CD4-positive, alpha-beta T cell treated with Interleukin-1 beta for 1 hour (primary cell): ENCODE results near the gene ITPKB.
A peak's percentile ranks its signal among the peaks of the same experiment; 100 is the strongest.
"Not testable (repeated sequence)": the region's sequence is repeated elsewhere in the genome, so short reads cannot be mapped to it uniquely, and the experiment has no call there.

Experiments
- DNase-seq, 2 donors: peaks; one replicate each; pipeline ENCODE4 v3.0.0-alpha.2; 2020 to 2022

ITPKB gene

GRCh38 chr1:226616636-226617035, 122.4 kb downstream of the ITPKB start:
- no peak for DNase-seq

GRCh38 chr1:226615876-226616275, 123.2 kb downstream of the ITPKB start:
- DNase-seq = no peak

GRCh38 chr1:226611980-226612379, 127.1 kb downstream of the ITPKB start:
- not testable (repeated sequence) for DNase-seq

- DNase-seq = no peak
Measured at GRCh38 chr1:226611301-226611700, 127.8 kb downstream of the ITPKB start.

- no peak for DNase-seq
Measured at GRCh38 chr1:226610671-226611070, 128.4 kb downstream of the ITPKB start.

GRCh38 chr1:226609836-226610455, 129.1 kb downstream of the ITPKB start:
- no peak for DNase-seq

GRCh38 chr1:226608699-226609505, 130.2 kb downstream of the ITPKB start:
- DNase-seq = peak; percentile 66

GRCh38 chr1:226607821-226608220, 131.3 kb downstream of the ITPKB start:
- no peak for DNase-seq

- no peak for DNase-seq
Measured at GRCh38 chr1:226607268-226607660, 131.8 kb downstream of the ITPKB start.

GRCh38 chr1:226606311-226607267, 132.5 kb downstream of the ITPKB start:
- DNase-seq = no peak

GRCh38 chr1:226605318-226605950, 133.6 kb downstream of the ITPKB start:
- DNase-seq = no peak

GRCh38 chr1:226604560-226605317, 134.3 kb downstream of the ITPKB start:
- no peak for DNase-seq

- no peak for DNase-seq
Measured at GRCh38 chr1:226603858-226604559, 135.1 kb downstream of the ITPKB start.

- no peak for DNase-seq
Measured at GRCh38 chr1:226603022-226603857, 135.8 kb downstream of the ITPKB start.

GRCh38 chr1:226602186-226603021, 136.7 kb downstream of the ITPKB start:
- no peak for DNase-seq

- no peak for DNase-seq
Measured at GRCh38 chr1:226601456-226601855, 137.6 kb downstream of the ITPKB start.

GRCh38 chr1:226600254-226600653, 138.8 kb downstream of the ITPKB start:
- DNase-seq = no peak

- no peak for DNase-seq
Measured at GRCh38 chr1:226599636-226600238, 139.3 kb downstream of the ITPKB start.

- not testable (repeated sequence) for DNase-seq
Measured at GRCh38 chr1:226598955-226599354, 140.1 kb downstream of the ITPKB start.
